ENCODE measurements around the gene UPF2.

UPF2 gene

GRCh38 chr10:12068449-12069269, 26.1 kb upstream of the UPF2 start, which contains the start of gene DHTKD1:
Gene DHTKD1 (plus strand): TSS chr10:12068954. CDS start chr10:12069034, 80 bp downstream.
- 0 out of 2 replicates have a peak within 1 kb of the TSS, but pooled peaks have one; percentile 9 for H2AFZ ChIP-seq (ENCODE audit: low read depth, low read length)

GRCh38 chr10:12067336-12067735, 24.7 kb upstream of the UPF2 start:
- peaks cover 29% of the 10 kb centered on the region for H3K4me1 ChIP-seq (ENCODE audit: low read length)
- peaks cover 6% of the 10 kb centered on the region for H4K20me1 ChIP-seq (ENCODE audit: insufficient read depth, low read length)
- H3K9me3 ChIP-seq (ENCODE audit: insufficient read depth, low read length) = no peaks in the 10 kb centered on the region
- peaks cover 36% of the 10 kb centered on the region for H3K79me2 ChIP-seq (ENCODE audit: low read length)
- H3K27ac ChIP-seq (ENCODE audit: low read length) = no peak overlapping the region
- no peak overlapping the region for H3K9ac ChIP-seq (ENCODE audit: low read length)
- no peak overlapping the region for H3K4me2 ChIP-seq (ENCODE audit: low read length)
- H3K4me3 ChIP-seq (ENCODE audit: low read length) = no peak overlapping the region
- H3K36me3 ChIP-seq (replicated peaks; ENCODE audit: low read depth, low read length) = peaks cover 5% of the 10 kb centered on the region
- TF ChIP-seq EZH2phosphoT487 (IDR thresholded peaks at IDR 0.05; ENCODE audit: low read depth) (no peak), CTCF (IDR thresholded peaks at IDR 0.05; ENCODE audit: low read depth, low read length) (no peak)
- no peaks in the 10 kb centered on the region for H3K27me3 ChIP-seq (ENCODE audit: low read depth, low read length)
- no peak overlapping the region for H2AFZ ChIP-seq (ENCODE audit: low read depth, low read length)

More at GRCh38 chr10:12068449-12069269, 26.1 kb upstream of the UPF2 start, which contains the start of gene DHTKD1:
- Histone ChIP-seq H3K9ac (ENCODE audit: low read length) (peak within 1 kb of the TSS; percentile 82), H3K9me3 (ENCODE audit: insufficient read depth, low read length) (no peaks in the 10 kb centered on the region), H3K4me3 (ENCODE audit: low read length) (peak within 1 kb of the TSS; percentile 93), H3K79me2 (ENCODE audit: low read length) (peaks cover 49% of the 10 kb centered on the region), H4K20me1 (ENCODE audit: insufficient read depth, low read length) (peaks cover 6% of the 10 kb centered on the region), H3K27ac (ENCODE audit: low read length) (peak within 1 kb of the TSS; percentile 73), H3K36me3 (replicated peaks; ENCODE audit: low read depth, low read length) (peaks cover 6% of the 10 kb centered on the region), H3K4me1 (ENCODE audit: low read length) (peaks cover 26% of the 10 kb centered on the region), H3K4me2 (ENCODE audit: low read length) (peak within 1 kb of the TSS; percentile 98), H3K27me3 (ENCODE audit: low read depth, low read length) (no peaks in the 10 kb centered on the region)
- TF ChIP-seq EZH2phosphoT487 (IDR thresholded peaks at IDR 0.05; ENCODE audit: low read depth) = no peak
- peak; percentile 11; the same call in 1 of the 2 replicates for TF ChIP-seq CTCF (IDR thresholded peaks at IDR 0.05; ENCODE audit: low read depth, low read length)

- Histone ChIP-seq H3K27ac (ENCODE audit: low read length) (peak overlapping the region; percentile 82), H3K4me2 (ENCODE audit: low read length) (peak overlapping the region; percentile 82), H3K4me1 (ENCODE audit: low read length) (peaks cover 24% of the 10 kb centered on the region), H3K27me3 (ENCODE audit: low read depth, low read length) (no peaks in the 10 kb centered on the region), H3K79me2 (ENCODE audit: low read length) (no peaks in the 10 kb centered on the region), H3K9me3 (ENCODE audit: insufficient read depth, low read length) (no peaks in the 10 kb centered on the region), H2AFZ (ENCODE audit: low read depth, low read length) (peak overlapping the region; percentile 92), H4K20me1 (ENCODE audit: insufficient read depth, low read length) (no peaks in the 10 kb centered on the region), H3K36me3 (replicated peaks; ENCODE audit: low read depth, low read length) (no peaks in the 10 kb centered on the region), H3K4me3 (ENCODE audit: low read length) (peak overlapping the region; percentile 68), H3K9ac (ENCODE audit: low read length) (peak overlapping the region; percentile 61)
- TF ChIP-seq EZH2phosphoT487 (IDR thresholded peaks at IDR 0.05; ENCODE audit: low read depth) (no peak), CTCF (IDR thresholded peaks at IDR 0.05; ENCODE audit: low read depth, low read length) (no peak)
These were observed 20.8 kb upstream of the UPF2 start for GRCh38 chr10:12063483-12063818.

- Histone ChIP-seq H3K4me2 (ENCODE audit: low read length) (peak overlapping the region; percentile 82), H3K4me1 (ENCODE audit: low read length) (peaks cover 19% of the 10 kb centered on the region), H3K79me2 (ENCODE audit: low read length) (no peaks in the 10 kb centered on the region), H3K27me3 (ENCODE audit: low read depth, low read length) (no peaks in the 10 kb centered on the region), H4K20me1 (ENCODE audit: insufficient read depth, low read length) (no peaks in the 10 kb centered on the region), H2AFZ (ENCODE audit: low read depth, low read length) (peak overlapping the region; percentile 92), H3K36me3 (replicated peaks; ENCODE audit: low read depth, low read length) (no peaks in the 10 kb centered on the region), H3K9me3 (ENCODE audit: insufficient read depth, low read length) (no peaks in the 10 kb centered on the region), H3K4me3 (ENCODE audit: low read length) (peak overlapping the region; percentile 68), H3K9ac (ENCODE audit: low read length) (peak overlapping the region; percentile 61), H3K27ac (ENCODE audit: low read length) (peak overlapping the region; percentile 82)
- TF ChIP-seq CTCF (IDR thresholded peaks at IDR 0.05; ENCODE audit: low read depth, low read length) (no peak), EZH2phosphoT487 (IDR thresholded peaks at IDR 0.05; ENCODE audit: low read depth) (no peak)
These were observed 20.3 kb upstream of the UPF2 start for GRCh38 chr10:12062754-12063482.

Measured in OCI-LY3 (cell line).